ENCODE data around the gene ZNF322. TPM values are rescaled to one million over a fixed set of nuclear protein-coding genes. Genes with fewer than 3 reads are reported as not detected.

The ZNF322 gene
- total and polyA plus RNA-seq, 4 donors = 3.3 to 9.0 (median 6.8) TPM

- TF ChIP-seq ZBTB33 (IDR thresholded peaks at IDR 0.05) (peak; percentile 89), FOXA2 (IDR thresholded peaks at IDR 0.05) (peak; percentile 87), RAD21 (IDR thresholded peaks at IDR 0.05) (peak in 1 of 2 donors; percentile 51), REST (IDR thresholded peaks at IDR 0.05) (peak; percentile 40), NR2F2 (IDR thresholded peaks at IDR 0.05) (peak; percentile 51), EGR1 (IDR thresholded peaks at IDR 0.05; ENCODE audit: low read depth in 2 of 2) (peak; percentile 99 to 100), SP1 (IDR thresholded peaks at IDR 0.05) (peak; percentile 92), TAF1 (conservative IDR thresholded peaks at IDR 0.05) (peak; percentile 86), JUND (IDR thresholded peaks at IDR 0.05) (peak; percentile 72 to 85), RXRA (IDR thresholded peaks at IDR 0.05) (peak; percentile 74 to 80), YY1 (IDR thresholded peaks at IDR 0.05) (peak; percentile 98), GABPA (IDR thresholded peaks at IDR 0.05 in 1 of 2, conservative IDR thresholded peaks at IDR 0.05 in 1 of 2) (peak; percentile 12 to 89), ATF3 (IDR thresholded peaks at IDR 0.05) (peak; percentile 82), MAX (IDR thresholded peaks at IDR 0.05) (peak; percentile 100), HNF4G (IDR thresholded peaks at IDR 0.05) (no peak), FOXA1 (IDR thresholded peaks at IDR 0.05) (peak; percentile 71), HNF4A (conservative IDR thresholded peaks at IDR 0.05) (peak; percentile 75 to 80)
- TF ChIP-seq, protein P1, sequence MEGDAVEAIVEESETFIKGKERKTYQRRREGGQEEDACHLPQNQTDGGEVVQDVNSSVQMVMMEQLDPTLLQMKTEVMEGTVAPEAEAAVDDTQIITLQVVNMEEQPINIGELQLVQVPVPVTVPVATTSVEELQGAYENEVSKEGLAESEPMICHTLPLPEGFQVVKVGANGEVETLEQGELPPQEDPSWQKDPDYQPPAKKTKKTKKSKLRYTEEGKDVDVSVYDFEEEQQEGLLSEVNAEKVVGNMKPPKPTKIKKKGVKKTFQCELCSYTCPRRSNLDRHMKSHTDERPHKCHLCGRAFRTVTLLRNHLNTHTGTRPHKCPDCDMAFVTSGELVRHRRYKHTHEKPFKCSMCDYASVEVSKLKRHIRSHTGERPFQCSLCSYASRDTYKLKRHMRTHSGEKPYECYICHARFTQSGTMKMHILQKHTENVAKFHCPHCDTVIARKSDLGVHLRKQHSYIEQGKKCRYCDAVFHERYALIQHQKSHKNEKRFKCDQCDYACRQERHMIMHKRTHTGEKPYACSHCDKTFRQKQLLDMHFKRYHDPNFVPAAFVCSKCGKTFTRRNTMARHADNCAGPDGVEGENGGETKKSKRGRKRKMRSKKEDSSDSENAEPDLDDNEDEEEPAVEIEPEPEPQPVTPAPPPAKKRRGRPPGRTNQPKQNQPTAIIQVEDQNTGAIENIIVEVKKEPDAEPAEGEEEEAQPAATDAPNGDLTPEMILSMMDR (IDR thresholded peaks at IDR 0.05; ENCODE audit: low read depth, low read length, missing input control) = no peak
- DNase-seq (ENCODE audit: low spot score) = peak; percentile 97
- H3K36me3 ChIP-seq (ENCODE audit: control insufficient read depth in 4 of 4, insufficient read depth in 3 of 4, low read depth in 1 of 4, low read length in 3 of 4) = peaks cover 6 to 17% (median 11%) of the 10 kb centered on the region in 4 donors
- WGBS = under 1% methylated on average over 51 of the region's 51 CpGs
- no peaks in the 10 kb centered on the region for H3K9me3 ChIP-seq (ENCODE audit: control insufficient read depth in 4 of 4, low read length in 3 of 4)
- peaks cover 5 to 23% (median 13%) of the 10 kb centered on the region in 4 donors for H3K4me1 ChIP-seq (ENCODE audit: control insufficient read depth in 4 of 4, insufficient read depth in 4 of 4, low read length in 3 of 4)
- H3K27me3 ChIP-seq (ENCODE audit: control insufficient read depth in 4 of 4, insufficient read depth in 4 of 4, low read length in 3 of 4) = peaks cover 0 to 10% (median under 1%) of the 10 kb centered on the region in 4 donors
- peak within 1 kb of the TSS; percentile 95 to 97 for H3K9ac ChIP-seq (ENCODE audit: low read depth in 1 of 2, low read length in 2 of 2)
- peak within 1 kb of the TSS; percentile 79 to 100 (median 95) for H3K4me3 ChIP-seq (ENCODE audit: low read depth in 1 of 3, low read length in 3 of 3)
- H3K27ac ChIP-seq (ENCODE audit: low read depth in 1 of 2, low read length in 2 of 2) = peak within 1 kb of the TSS; percentile 80 to 92
Measured at GRCh38 chr6:26596579-26597388, 62.8 kb downstream of the ZNF322 start, which contains the start of gene ABT1. Gene ABT1, plus strand, starts transcription at chr6:26596953. Its CDS starts 30 bp downstream, at chr6:26596983.

All from liver (tissue), 9 donors.